HEK293T (cell line): ENCODE measurements around the gene CSTF2T.

ENCODE experiments used
- CTCF ChIA-PET: fragments of 350-600 bp; formaldehyde crosslinking; extraction: SDS; loops from one replicate; lab custom pipeline; 2021; ENCODE audit warnings: antibody characterized with exemption, inconsistent platforms; lab: Yijun Ruan, JAX
- POLR2A ChIA-PET: fragments of 350-600 bp; formaldehyde crosslinking; extraction: SDS; loops from one replicate; lab custom pipeline; 2020; ENCODE audit warnings: antibody characterized with exemption, inconsistent platforms; lab: Yijun Ruan, JAX
- DNase-seq: peaks from one replicate; pipeline ENCODE4 v3.0.0; 2012; ENCODE audit warnings: mixed read lengths; ENCODE audit errors: extremely low spot score
- ARNT ChIP-seq: fragments of 450-650 bp; IDR thresholded peaks from 2 replicates; pipeline ENCODE4 v1.6.1; 2017; ENCODE audit warnings: mild to moderate bottlenecking
- BHLHE40 ChIP-seq: fragments of 450-650 bp; IDR thresholded peaks from 2 replicates; pipeline ENCODE4 v1.6.1; 2016; ENCODE audit warnings: mild to moderate bottlenecking, moderate library complexity, borderline replicate concordance
- CTBP1 ChIP-seq: fragments of 450-650 bp; IDR thresholded peaks from 2 replicates; pipeline ENCODE4 v1.6.1; 2016; ENCODE audit warnings: borderline replicate concordance
- ELF4 ChIP-seq: fragments of 450-650 bp; IDR thresholded peaks from 2 replicates; pipeline ENCODE4 v1.6.1; 2017; ENCODE audit warnings: antibody characterized with exemption
- FOXA1 ChIP-seq: fragments of 450-650 bp; IDR thresholded peaks from 2 replicates; pipeline ENCODE4 v1.6.1; 2016; ENCODE audit warnings: mild to moderate bottlenecking
- FOXK2 ChIP-seq: fragments of 450-650 bp; IDR thresholded peaks from 2 replicates; pipeline ENCODE4 v1.6.1; 2016; ENCODE audit warnings: mild to moderate bottlenecking
- FOXM1 ChIP-seq: fragments of 450-650 bp; IDR thresholded peaks from 2 replicates; pipeline ENCODE4 v1.6.1; 2017; ENCODE audit warnings: mild to moderate bottlenecking, borderline replicate concordance
- HDGF ChIP-seq: fragments of 450-650 bp; IDR thresholded peaks from 2 replicates; pipeline ENCODE4 v1.6.1; 2017; ENCODE audit warnings: antibody characterized with exemption, borderline replicate concordance
- L3MBTL2 ChIP-seq: fragments of 450-650 bp; conservative IDR thresholded peaks from 2 replicates; pipeline ENCODE4 v1.6.1; 2016; ENCODE audit warnings: mild to moderate bottlenecking
- LEF1 ChIP-seq: fragments of 450-650 bp; IDR thresholded peaks from 2 replicates; pipeline ENCODE4 v1.6.1; 2017; ENCODE audit warnings: mild to moderate bottlenecking, borderline replicate concordance
- NFRKB ChIP-seq: fragments of 450-650 bp; IDR thresholded peaks from 2 replicates; pipeline ENCODE4 v1.6.1; 2016; ENCODE audit warnings: mild to moderate bottlenecking, moderate library complexity
- PKNOX1 ChIP-seq: fragments of 450-650 bp; IDR thresholded peaks from 2 replicates; pipeline ENCODE4 v1.6.1; 2016
- SP1 ChIP-seq: fragments of 450-650 bp; IDR thresholded peaks from 2 replicates; pipeline ENCODE4 v1.6.1; 2017
- SUZ12 ChIP-seq: fragments of 450-650 bp; IDR thresholded peaks from 2 replicates; pipeline ENCODE4 v1.6.1; 2016; ENCODE audit warnings: mild to moderate bottlenecking
- TARDBP ChIP-seq: fragments of 450-650 bp; IDR thresholded peaks from 2 replicates; pipeline ENCODE4 v1.6.1; 2016
- ZNF384 ChIP-seq: fragments of 450-650 bp; IDR thresholded peaks from 2 replicates; pipeline ENCODE4 v1.6.1; 2016

The CSTF2T gene

GRCh38 chr10:51743146-51743545 is 43.8 kb upstream of the CSTF2T start:
- CTCF ChIA-PET = no interaction called here
- TF ChIP-seq ELF4 (no peak), NFRKB (no peak), L3MBTL2 (no peak), ZNF384 (no peak), SUZ12 (no peak), LEF1 (no peak), FOXA1 (no peak), CTBP1 (no peak), TARDBP (no peak), BHLHE40 (no peak), FOXK2 (no peak), PKNOX1 (no peak), ARNT (no peak)
- no peak for DNase-seq
- POLR2A ChIA-PET = no interaction called here

- TF ChIP-seq L3MBTL2 (no peak), CTBP1 (no peak), LEF1 (no peak), ARNT (no peak), TARDBP (no peak), ZNF384 (no peak), FOXA1 (no peak), SUZ12 (no peak), HDGF (no peak), ELF4 (no peak), FOXK2 (no peak), FOXM1 (no peak), PKNOX1 (no peak), SP1 (no peak), BHLHE40 (no peak), NFRKB (no peak)
- ChIA-PET CTCF (no interaction called here), POLR2A (no interaction called here)
- no peak for DNase-seq
These were observed 33.7 kb upstream of the CSTF2T start for GRCh38 chr10:51733057-51733456.

GRCh38 chr10:51729822-51730555 is 30.6 kb upstream of the CSTF2T start:
- TF ChIP-seq FOXM1 (no peak), TARDBP (no peak), SP1 (no peak), L3MBTL2 (no peak), ZNF384 (no peak), SUZ12 (no peak)
- DNase-seq = no peak
- CTCF ChIA-PET = no interaction called here
- POLR2A ChIA-PET = no interaction called here

- CTCF ChIA-PET = no interaction called here
- DNase-seq = no peak
- POLR2A ChIA-PET = no interaction called here
- TF ChIP-seq TARDBP (no peak), NFRKB (no peak), FOXA1 (no peak), PKNOX1 (no peak), L3MBTL2 (no peak), ARNT (no peak), BHLHE40 (no peak), HDGF (no peak), ZNF384 (no peak), CTBP1 (no peak), FOXM1 (no peak), SP1 (no peak), ELF4 (no peak), FOXK2 (no peak), LEF1 (no peak), SUZ12 (no peak)
These were observed 24.6 kb upstream of the CSTF2T start for GRCh38 chr10:51724038-51724437.

GRCh38 chr10:51718804-51719291 is 19.5 kb upstream of the CSTF2T start:
- ChIA-PET POLR2A (no interaction called here), CTCF (no interaction called here)
- TF ChIP-seq ARNT (no peak), ELF4 (no peak), FOXM1 (no peak), TARDBP (no peak), HDGF (no peak), L3MBTL2 (no peak), ZNF384 (no peak), CTBP1 (no peak), FOXK2 (no peak)
- DNase-seq = no peak

GRCh38 chr10:51716981-51717380 is 17.6 kb upstream of the CSTF2T start:
- no peak for TF ChIP-seq ZNF384
- TF ChIP-seq SUZ12 = no peak
- no peak for TF ChIP-seq FOXM1
- TF ChIP-seq LEF1 = no peak
- TF ChIP-seq L3MBTL2 = no peak
- TF ChIP-seq PKNOX1 = no peak
- no peak for DNase-seq
- CTCF ChIA-PET = no interaction called here
- POLR2A ChIA-PET = no interaction called here
